ENCODE results near the gene GRN. TPM values are rescaled to one million over a fixed set of nuclear protein-coding genes. Genes with fewer than 3 reads are reported as not detected.
"Not testable (repeated sequence)": the region's sequence is repeated elsewhere in the genome, so short reads cannot be mapped to it uniquely, and the experiment has no call there.

GRN gene
- total RNA-seq, 1 experiment from 2014 or later = 197 TPM

GRCh38 chr17:44354582-44355561 lies 9.8 kb downstream of the GRN start:
- no peak for DNase-seq (ENCODE audit: low read depth, low spot score)
- in situ Hi-C loops (cut with HindIII; ENCODE audit: low pct_unique_long_range_greater_than_20kb, low sequenced_read_pairs) = no loop called here

DNA sequence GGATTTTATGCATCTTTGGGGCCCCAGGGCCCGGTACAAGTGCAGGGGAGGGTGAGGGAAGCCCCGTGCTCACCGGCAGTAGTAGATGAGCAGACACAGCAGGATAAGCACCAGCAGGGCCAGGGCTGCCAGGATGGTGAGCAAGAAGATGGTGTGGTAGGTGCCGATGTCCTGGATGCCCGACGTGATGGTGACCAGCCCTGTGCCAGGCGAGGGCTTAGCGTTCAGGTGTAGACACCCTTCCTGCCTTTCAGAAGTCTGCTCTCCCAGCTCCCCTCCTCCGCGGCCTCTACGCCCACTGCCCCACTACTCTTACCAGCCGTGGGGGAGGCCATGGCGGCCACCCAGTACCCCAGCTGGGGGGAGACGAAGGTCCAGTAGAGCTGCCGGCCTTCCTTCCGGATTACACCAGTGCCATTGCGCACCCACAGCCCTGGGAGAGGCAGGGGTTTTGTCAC lies 10.6 kb downstream of the GRN start:
- in situ Hi-C loops (cut with HindIII; ENCODE audit: low pct_unique_long_range_greater_than_20kb, low sequenced_read_pairs) = no loop called here
- DNase-seq (ENCODE audit: low read depth, low spot score) = no peak

DNA sequence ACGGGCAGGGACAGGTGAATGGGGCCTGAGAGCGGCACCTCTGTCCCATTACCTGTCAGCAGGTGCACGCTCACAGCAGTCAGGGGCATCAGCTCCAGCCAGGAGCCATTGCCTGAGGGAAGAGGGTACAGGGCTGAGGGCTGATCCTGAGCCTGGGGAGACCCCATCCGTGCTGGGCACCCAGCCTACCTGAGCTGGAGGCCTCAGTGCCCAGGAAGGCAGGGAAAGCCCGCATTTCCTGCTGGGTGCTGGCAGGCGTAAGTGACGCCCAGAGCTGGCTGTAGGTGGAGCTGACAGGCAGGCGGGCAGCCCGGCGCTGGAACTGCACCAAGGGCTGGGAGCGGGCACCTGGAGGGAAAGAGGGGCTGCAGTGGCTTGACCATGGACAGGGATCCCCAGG lies 11.1 kb downstream of the GRN start:
- in situ Hi-C loops (cut with HindIII; ENCODE audit: low pct_unique_long_range_greater_than_20kb, low sequenced_read_pairs) = no loop called here

GRCh38 chr17:44358066-44358465 lies 13.0 kb downstream of the GRN start:
- in situ Hi-C loops (cut with HindIII; ENCODE audit: low pct_unique_long_range_greater_than_20kb, low sequenced_read_pairs) = no loop called here
- DNase-seq (ENCODE audit: low read depth, low spot score) = no peak

More for the DNA sequence above, 11.1 kb downstream of the GRN start:
- DNase-seq (ENCODE audit: low read depth, low spot score) = no peak

DNA sequence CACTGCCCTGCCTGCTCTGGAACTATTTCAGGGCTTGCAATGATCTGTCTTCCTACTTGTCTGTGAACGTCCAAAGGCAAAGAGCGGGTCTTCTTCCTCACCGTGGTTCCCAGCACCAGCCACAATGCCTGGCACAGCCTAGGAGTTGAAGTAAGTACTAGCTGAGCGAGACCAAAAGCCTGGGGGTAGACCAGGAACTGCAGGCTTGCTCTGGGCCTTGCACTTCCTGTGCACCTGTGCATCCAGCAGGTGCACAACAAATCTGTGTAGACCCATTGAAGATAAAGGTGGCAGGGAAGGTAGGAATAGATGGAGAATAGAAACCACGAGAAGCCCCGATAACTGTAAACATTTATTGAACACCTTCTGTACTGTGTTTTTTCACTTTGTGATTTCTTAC lies 13.9 kb downstream of the GRN start:
- in situ Hi-C loops (cut with HindIII; ENCODE audit: low pct_unique_long_range_greater_than_20kb, low sequenced_read_pairs) = no loop called here
- DNase-seq (ENCODE audit: low read depth, low spot score) = no peak

- in situ Hi-C loops (cut with HindIII; ENCODE audit: low pct_unique_long_range_greater_than_20kb, low sequenced_read_pairs) = no loop called here
- no peak for DNase-seq (ENCODE audit: low read depth, low spot score)
Observed at GRCh38 chr17:44359458-44360143, 14.5 kb downstream of the GRN start.

DNA sequence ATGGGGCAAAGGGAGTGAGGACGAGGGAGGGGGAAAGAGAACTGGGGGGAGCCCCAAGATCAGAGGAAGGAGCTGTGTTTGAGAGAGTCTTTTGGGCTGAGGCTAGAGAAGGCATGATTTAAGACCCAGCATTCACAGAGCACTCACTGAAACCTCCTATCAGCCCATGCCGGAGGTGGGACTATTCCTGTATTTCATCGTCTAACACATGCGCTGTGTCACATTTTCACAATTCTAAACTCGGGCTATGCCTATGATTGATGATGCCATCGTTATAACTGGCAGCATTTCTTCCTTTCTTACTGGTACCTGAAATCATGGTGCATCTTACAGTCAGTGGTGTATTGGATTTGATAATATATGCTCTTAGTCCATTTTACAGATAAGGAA lies 15.0 kb downstream of the GRN start:
- in situ Hi-C loops (cut with HindIII; ENCODE audit: low pct_unique_long_range_greater_than_20kb, low sequenced_read_pairs) = no loop called here
- DNase-seq (ENCODE audit: low read depth, low spot score) = no peak

GRCh38 chr17:44360826-44361225 lies 15.7 kb downstream of the GRN start:
- DNase-seq (ENCODE audit: low read depth, low spot score) = peak; percentile 17
- in situ Hi-C loops (cut with HindIII; ENCODE audit: low pct_unique_long_range_greater_than_20kb, low sequenced_read_pairs) = no loop called here

DNA sequence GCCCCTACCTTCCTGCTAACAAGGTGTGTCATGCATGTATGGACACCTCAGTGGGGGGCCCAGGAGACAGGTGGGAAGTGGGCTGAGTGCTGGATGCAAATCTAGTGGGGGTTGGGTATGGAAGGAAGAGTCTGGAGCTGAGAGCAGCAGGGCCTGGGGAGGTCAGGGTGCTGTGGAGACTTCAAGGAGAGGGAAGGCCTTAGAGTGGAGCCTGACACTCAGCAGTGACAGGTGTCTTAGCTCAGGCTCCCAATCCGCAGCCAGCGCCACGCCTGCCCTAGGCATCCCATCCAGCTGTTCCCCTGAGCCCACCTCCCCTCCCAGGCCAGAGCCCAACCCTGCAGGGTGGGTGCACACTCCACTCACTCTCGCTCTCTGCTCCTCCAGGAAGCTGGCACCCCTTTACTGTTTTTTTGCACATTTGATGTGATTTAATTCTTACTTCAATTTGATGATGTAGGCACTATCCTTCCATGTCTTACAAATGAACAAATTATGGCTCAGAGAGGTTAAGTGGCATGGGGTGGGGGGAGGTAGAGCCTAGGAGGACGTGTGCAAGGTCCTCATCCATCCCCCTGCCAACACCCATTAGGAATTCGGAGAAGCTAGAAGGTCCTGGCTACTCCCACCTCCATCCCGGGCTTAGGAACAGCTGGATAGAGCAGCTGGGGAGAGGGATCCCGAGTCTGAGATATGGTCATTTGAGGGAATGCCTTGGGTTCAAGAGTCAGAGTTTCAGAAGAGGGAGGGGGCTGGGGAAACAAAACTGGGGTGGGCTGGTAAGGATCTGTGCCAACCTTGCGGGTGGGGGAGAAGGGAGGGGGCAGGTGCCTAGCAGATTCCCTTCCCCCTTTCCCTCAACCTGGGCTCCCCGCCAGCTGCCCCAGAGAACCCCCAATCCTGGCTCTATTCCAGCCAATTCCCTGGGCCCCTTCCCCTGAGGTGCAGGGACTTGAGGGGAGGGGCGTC lies 16.5 kb downstream of the GRN start:
- DNase-seq (ENCODE audit: low read depth, low spot score) = no peak
- in situ Hi-C loops (cut with HindIII; ENCODE audit: low pct_unique_long_range_greater_than_20kb, low sequenced_read_pairs) = no loop called here

DNA sequence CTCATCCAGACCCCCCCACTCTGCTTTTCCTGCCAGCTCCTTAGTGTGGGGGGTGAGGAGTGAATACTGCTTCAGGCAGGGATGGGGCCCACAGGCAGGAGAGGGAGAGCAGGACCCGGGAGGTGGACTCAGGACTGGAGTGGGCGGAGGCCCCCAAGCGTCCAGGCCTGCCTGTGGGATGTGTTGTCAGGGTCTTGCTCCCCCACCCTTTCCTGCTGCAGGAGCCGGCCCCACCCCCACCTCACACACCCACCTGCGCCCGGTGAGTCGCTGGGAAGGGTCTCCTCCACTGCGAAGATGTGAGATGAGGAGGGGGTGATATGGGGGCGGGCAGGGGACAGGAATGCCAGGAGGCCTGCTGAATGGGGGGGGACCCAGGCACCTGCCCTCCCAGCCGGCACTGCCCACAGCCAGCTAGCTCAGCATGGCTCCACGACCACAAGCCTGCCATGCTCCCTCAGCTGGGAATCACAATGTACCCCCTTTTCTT lies 17.4 kb downstream of the GRN start:
- in situ Hi-C loops (cut with HindIII; ENCODE audit: low pct_unique_long_range_greater_than_20kb, low sequenced_read_pairs) = no loop called here
- no peak for DNase-seq (ENCODE audit: low read depth, low spot score)

GRCh38 chr17:44362949-44363612 lies 18.0 kb downstream of the GRN start:
- no peak for DNase-seq (ENCODE audit: low read depth, low spot score)
- in situ Hi-C loops (cut with HindIII; ENCODE audit: low pct_unique_long_range_greater_than_20kb, low sequenced_read_pairs) = no loop called here

GRCh38 chr17:44363613-44364159 lies 18.6 kb downstream of the GRN start, which contains the start of gene FAM171A2:
Gene FAM171A2 (minus strand): TSS chr17:44363853. CDS start chr17:44363714, 139 bp downstream.
- in situ Hi-C loops (cut with HindIII; ENCODE audit: low pct_unique_long_range_greater_than_20kb, low sequenced_read_pairs) = no loop called here
- DNase-seq (ENCODE audit: low read depth, low spot score) = peak; percentile 56

DNA sequence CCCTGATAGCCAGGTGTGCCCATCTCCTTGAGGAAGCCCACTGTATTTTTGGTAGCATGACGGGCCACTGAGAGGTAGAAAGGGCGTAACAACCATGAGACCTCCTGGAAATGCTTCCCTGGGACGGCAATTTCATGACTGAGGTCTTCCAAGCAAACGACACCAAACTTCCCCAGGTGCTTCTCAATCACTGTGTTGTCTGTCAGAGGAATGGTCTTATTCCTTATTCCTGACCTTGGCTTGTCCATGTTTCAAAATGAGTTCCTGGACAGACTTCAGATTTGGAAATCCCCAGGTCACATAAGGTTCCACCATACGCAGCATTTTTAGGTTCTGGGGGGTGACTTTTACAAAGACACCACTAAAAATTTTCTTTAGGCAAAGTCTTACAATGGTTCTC lies 19.9 kb downstream of the GRN start:
- in situ Hi-C loops (cut with HindIII; ENCODE audit: low pct_unique_long_range_greater_than_20kb, low sequenced_read_pairs); DNase-seq (ENCODE audit: low read depth, low spot score): not testable (repeated sequence)

DNA sequence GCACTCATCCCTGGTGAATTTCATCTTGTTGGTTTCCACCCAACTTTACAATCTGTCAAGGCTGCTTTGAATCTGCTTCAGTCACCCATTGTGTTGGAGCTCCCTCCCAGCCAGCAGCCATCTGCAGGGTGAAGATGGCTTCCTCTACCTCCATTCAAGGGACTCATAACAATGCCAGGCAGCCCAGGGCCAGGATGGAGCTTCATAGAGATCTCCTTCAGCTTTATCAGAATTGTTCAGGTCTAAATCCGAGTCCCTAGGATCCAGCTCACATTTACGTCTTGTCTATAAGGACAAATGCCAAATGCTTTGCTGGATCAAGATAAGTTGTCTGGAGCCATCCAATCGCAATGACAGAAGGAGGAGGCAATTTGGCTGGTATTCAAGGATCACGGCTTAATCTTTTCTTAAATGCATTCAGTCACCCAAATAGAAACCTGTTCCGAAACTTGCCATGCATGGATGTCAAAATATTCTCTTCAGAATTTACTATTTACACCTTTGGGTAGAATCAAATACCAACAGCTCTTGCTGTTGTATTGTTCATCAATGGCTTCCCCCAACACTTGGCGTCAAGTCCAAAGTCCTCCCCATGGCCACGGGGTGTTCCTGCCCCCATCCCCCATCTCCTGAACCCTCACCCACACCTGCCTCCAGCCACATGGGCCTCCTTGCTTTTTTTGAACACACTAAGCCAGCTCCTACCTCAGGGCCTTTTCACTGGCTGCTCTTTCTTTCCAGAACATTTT lies 22.3 kb downstream of the GRN start:
- in situ Hi-C loops (cut with HindIII; ENCODE audit: low pct_unique_long_range_greater_than_20kb, low sequenced_read_pairs) = no loop called here
- DNase-seq (ENCODE audit: low read depth, low spot score) = no peak

- DNase-seq (ENCODE audit: low read depth, low spot score); in situ Hi-C loops (cut with HindIII; ENCODE audit: low pct_unique_long_range_greater_than_20kb, low sequenced_read_pairs): not testable (repeated sequence)
Observed at GRCh38 chr17:44368391-44369243, 23.5 kb downstream of the GRN start.

All from SK-MEL-5 (cell line).